GM10248 (cell line): ENCODE measurements around the gene NOP56.

ENCODE experiments used
- CTCF ChIA-PET: fragments of 300-600 bp; sonication (Branson Sonifier 250); formaldehyde crosslinking; extraction: SDS; loops from one replicate; lab custom pipeline; 2021; ENCODE audit warnings: antibody characterized with exemption; lab: Yijun Ruan, JAX
- POLR2A ChIA-PET: fragments of 350-650 bp; sonication (Branson Sonifier 250); formaldehyde crosslinking; extraction: SDS; loops from one replicate; lab custom pipeline; 2020; ENCODE audit warnings: antibody characterized with exemption; lab: Yijun Ruan, JAX
- DNase-seq: peaks from one replicate; pipeline ENCODE4 v3.0.0; 2012; ENCODE audit errors: extremely low spot score
- TF ChIP-seq, protein P1 (sequence below): IDR thresholded peaks from 2 replicates; pipeline ENCODE4 v1.5.1; 2012; ENCODE audit warnings: mild to moderate bottlenecking, low read depth; ENCODE audit errors: extremely low read depth, missing control alignments, control extremely low read depth

NOP56 gene

DNA sequence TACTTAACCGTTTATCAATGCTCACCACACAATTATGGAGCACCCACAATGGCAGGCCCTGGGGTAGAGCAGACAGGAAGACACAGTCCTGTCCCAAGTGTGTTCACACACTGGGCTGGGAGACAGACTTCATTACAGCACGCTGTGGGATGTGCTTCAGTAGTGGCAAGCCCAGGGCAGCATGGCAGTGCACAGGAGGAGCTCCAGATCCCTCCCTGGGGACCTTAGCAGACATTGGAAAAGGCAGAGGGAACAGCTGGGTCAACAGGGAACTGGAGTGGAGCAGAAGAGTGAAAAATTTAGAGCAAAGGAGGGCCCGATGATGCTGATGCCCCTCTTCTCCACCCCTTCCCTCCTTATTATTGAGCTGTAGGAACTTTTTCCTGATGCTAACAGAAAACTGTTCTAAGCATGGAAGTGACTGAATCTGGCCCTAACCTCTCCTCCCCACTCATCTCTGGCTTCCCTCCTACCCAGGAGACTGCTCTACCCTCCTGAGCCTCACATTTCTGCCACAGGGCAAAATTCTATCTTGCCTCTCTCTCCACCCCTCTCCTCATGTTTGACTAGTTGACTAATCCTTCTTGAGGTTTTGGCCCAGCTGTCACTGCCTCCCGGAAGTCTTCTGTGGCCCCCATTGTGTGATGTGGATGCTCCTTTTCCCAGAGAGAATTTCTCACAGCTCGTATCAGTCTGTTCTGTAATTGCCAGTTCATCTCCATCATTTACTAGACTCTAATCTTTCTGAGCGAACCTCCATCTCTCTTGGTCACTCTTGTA is 41.3 kb upstream of the NOP56 start:
- no peak for DNase-seq
- ChIA-PET POLR2A (no interaction called here), CTCF (no interaction called here)
- TF ChIP-seq, protein P1, sequence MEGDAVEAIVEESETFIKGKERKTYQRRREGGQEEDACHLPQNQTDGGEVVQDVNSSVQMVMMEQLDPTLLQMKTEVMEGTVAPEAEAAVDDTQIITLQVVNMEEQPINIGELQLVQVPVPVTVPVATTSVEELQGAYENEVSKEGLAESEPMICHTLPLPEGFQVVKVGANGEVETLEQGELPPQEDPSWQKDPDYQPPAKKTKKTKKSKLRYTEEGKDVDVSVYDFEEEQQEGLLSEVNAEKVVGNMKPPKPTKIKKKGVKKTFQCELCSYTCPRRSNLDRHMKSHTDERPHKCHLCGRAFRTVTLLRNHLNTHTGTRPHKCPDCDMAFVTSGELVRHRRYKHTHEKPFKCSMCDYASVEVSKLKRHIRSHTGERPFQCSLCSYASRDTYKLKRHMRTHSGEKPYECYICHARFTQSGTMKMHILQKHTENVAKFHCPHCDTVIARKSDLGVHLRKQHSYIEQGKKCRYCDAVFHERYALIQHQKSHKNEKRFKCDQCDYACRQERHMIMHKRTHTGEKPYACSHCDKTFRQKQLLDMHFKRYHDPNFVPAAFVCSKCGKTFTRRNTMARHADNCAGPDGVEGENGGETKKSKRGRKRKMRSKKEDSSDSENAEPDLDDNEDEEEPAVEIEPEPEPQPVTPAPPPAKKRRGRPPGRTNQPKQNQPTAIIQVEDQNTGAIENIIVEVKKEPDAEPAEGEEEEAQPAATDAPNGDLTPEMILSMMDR, result no peak

DNA sequence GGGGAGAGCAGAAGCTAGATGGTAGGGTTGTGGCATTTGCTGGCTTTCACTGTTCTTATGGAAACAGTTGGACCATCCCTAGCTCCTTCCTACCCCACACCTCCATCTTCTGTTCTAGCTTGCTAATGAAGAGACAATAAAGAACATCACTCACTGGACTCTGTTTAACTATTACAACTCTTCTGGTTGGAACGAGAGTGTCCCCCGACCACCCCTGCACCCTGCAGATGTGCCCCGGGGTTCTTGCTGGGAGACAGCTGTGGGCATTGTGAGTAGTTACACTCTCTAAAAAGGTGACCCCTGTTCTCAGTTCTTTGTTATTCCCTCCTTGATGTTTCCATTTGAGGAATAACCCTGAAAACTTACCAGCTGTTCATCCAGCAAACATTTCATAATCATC is 40.4 kb upstream of the NOP56 start:
- CTCF ChIA-PET, result interaction anchor here (0.6 to 1.0 kb wide), 2 partner anchors 15 kb away, joined by 3 read pairs; no protein-coding TSS in a partner anchor
- DNase-seq, result no peak
- POLR2A ChIA-PET, result no interaction called here
- TF ChIP-seq, protein P1, result no peak

DNA sequence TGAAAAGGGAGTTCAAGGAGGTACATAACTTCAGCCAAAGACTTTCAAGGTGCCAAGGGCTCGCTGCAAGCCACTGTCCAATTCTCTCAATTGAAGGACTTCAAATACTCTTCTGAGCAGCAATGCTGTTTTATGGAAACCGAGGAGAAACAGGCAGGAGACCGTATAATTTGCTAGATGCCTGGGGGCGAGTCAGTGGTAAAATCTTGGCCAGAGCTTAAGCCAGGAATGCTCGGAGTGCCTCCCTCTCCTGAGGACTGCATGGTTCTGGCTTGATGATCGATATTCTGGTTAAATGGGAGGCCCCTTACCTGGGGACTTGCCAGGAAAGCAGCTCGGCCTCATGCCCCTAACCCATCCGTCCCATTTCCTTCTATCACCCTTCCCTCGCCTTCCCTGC is 35.8 kb upstream of the NOP56 start:
- ChIA-PET CTCF (no interaction called here), POLR2A (no interaction called here)

DNA sequence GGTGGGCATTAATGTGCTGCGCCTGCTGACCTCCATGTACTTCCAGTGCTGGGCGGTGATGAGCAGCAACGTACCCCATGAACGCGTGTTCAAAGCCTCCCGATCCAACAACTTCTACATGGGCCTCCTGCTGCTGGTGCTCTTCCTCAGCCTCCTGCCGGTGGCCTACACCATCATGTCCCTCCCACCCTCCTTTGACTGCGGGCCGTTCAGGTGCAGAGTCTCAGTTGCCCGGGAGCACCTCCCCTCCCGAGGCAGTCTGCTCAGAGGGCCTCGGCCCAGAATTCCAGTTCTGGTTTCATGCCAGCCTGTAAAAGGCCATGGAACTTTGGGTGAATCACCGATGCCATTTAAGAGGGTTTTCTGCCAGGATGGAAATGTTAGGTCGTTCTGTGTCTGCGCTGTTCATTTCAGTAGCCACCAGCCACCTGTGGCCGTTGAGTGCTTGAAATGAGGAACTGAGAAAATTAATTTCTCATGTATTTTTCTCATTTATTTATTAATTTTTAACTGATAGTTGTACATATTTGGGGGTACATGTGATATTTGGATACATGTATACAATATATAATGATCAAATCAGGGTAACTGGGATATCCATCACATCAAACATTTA is 35.2 kb upstream of the NOP56 start:
- ChIA-PET POLR2A (no interaction called here), CTCF (no interaction called here)
- DNase-seq, result peak; percentile 50
- TF ChIP-seq, protein P1, result no peak

More for the DNA sequence above, 35.8 kb upstream of the NOP56 start:
- DNase-seq, result no peak
- TF ChIP-seq, protein P1, result no peak

DNA sequence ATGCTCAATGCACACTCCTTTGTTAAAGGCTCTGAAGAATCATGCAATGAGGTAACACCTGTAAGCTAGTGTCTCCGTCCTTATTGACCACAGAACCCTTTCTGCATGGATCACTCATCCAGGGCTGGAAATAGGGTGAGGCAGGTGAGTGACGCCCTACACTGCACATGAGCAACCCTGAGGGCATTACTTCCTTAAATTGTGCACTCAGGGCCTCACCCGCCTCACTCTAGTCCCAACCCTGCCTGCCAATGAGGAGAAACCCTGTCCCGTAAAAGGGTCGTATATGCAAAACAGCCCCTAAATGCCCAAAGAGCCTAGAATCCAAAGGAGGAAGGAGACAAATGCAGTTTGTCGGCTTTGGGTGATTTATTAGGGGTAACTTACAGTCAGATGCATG is 33.6 kb upstream of the NOP56 start:
- TF ChIP-seq, protein P1, result no peak
- DNase-seq, result no peak
- ChIA-PET CTCF (no interaction called here), POLR2A (no interaction called here)

DNA sequence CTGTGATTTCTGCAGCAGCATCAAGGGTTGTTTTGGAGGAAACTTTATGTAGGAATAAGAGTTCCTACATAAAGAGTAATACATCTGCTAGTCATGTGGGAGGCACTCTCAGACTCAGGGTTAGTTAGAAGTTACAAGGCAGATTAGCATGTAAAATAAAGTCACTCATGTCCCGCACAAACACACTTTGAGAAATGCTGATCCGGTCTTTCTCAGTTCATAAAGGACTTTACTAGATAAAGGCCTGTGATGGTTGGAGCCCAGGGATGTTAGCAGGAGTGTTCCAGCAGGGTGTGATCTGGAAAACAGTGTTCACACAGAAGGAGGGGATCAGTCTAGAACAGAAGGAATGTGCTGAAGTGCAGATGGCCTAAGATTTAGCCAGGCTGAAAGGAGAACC is 33.1 kb upstream of the NOP56 start:
- no peak for DNase-seq
- TF ChIP-seq, protein P1, result no peak
- CTCF ChIA-PET, result no interaction called here
- POLR2A ChIA-PET, result no interaction called here
